Neural cell (in vitro differentiated cells): ENCODE measurements around the gene ACSS3. TPM values are rescaled to one million over a fixed set of nuclear protein-coding genes. Genes with fewer than 3 reads are reported as not detected.

Experiments
- H2AFZ ChIP-seq: fragments of 200-600, 300-800 bp; sonication (generic), shearing (Covaris generic); 2 replicates; pipeline ENCODE4 v1.6.0; 2014; ENCODE audit warnings: low read depth, mild to moderate bottlenecking, antibody characterized with exemption, low read length, moderate library complexity
- H3F3A ChIP-seq: fragments of 200-600 bp; shearing (Covaris generic); 2 replicates; pipeline ENCODE4 v1.6.1; 2016; ENCODE audit warnings: mild to moderate bottlenecking, moderate library complexity, mixed read lengths, antibody characterized with exemption, low read length; ENCODE audit not compliant: insufficient read depth, poor library complexity, severe bottlenecking
- H3K27ac ChIP-seq: fragments of 200-600, 300-800 bp; sonication (generic), shearing (Covaris generic); 2 replicates; pipeline ENCODE4 v1.5.1; 2014; ENCODE audit warnings: mild to moderate bottlenecking, low read length, moderate library complexity
- H3K27me3 ChIP-seq: fragments of 300-800, 200-600 bp; sonication (generic), shearing (Covaris generic); 2 replicates; pipeline ENCODE4 v1.6.0; 2014; ENCODE audit warnings: mild to moderate bottlenecking, low read depth, low read length, moderate library complexity; ENCODE audit not compliant: insufficient read depth
- H3K36me3 ChIP-seq: fragments of 300-800, 200-600 bp; sonication (generic), shearing (Covaris generic); 2 replicates; pipeline ENCODE4 v1.5.1; 2014; ENCODE audit warnings: mild to moderate bottlenecking, antibody characterized with exemption, low read length, moderate library complexity; ENCODE audit not compliant: insufficient read depth
- H3K4me2 ChIP-seq: fragments of 300-800, 200-600 bp; sonication (generic), shearing (Covaris generic); 2 replicates; pipeline ENCODE4 v1.6.0; 2014; ENCODE audit warnings: mild to moderate bottlenecking, low read length
- H3K4me3 ChIP-seq: fragments of 300-800, 200-600 bp; sonication (generic), shearing (Covaris generic); 2 replicates; pipeline ENCODE4 v1.5.1; 2014; ENCODE audit warnings: mild to moderate bottlenecking, low read length, moderate library complexity
- H3K79me2 ChIP-seq: fragments of 200-600 bp; shearing (Covaris generic); replicated peaks from 2 replicates; pipeline ENCODE4 v1.6.0; 2014; ENCODE audit warnings: mild to moderate bottlenecking, low read length, moderate library complexity; ENCODE audit not compliant: insufficient read depth
- H3K9ac ChIP-seq: fragments of 300-800, 200-600 bp; sonication (generic), shearing (Covaris generic); 2 replicates; pipeline ENCODE4 v1.6.1; 2016; ENCODE audit warnings: mild to moderate bottlenecking, low read length, mixed read lengths
- H3K9me2 ChIP-seq: fragments of 200-600 bp; shearing (Covaris generic); 2 replicates; pipeline ENCODE4 v1.6.1; 2016; ENCODE audit warnings: mild to moderate bottlenecking, low read length, mixed read lengths; ENCODE audit not compliant: insufficient read depth
- H3K9me3 ChIP-seq: fragments of 200-600, 300-800 bp; sonication (generic), shearing (Covaris generic); 2 replicates; pipeline ENCODE4 v1.6.1; 2016; ENCODE audit warnings: mild to moderate bottlenecking, mixed run types, low read length, moderate library complexity, mixed read lengths
- H4K20me1 ChIP-seq: fragments of 200-600 bp; shearing (Covaris generic); 2 replicates; pipeline ENCODE4 v1.6.1; 2016; ENCODE audit warnings: mild to moderate bottlenecking, mixed run types; ENCODE audit not compliant: insufficient read depth
- EP300 ChIP-seq: fragments of 450-650 bp; conservative IDR thresholded peaks from 2 replicates; pipeline ENCODE4 v1.6.1; 2014; ENCODE audit warnings: antibody characterized with exemption, mild to moderate bottlenecking, moderate library complexity; ENCODE audit not compliant: poor library complexity, severe bottlenecking
- MXI1 ChIP-seq: fragments of 450-650 bp; conservative IDR thresholded peaks from 2 replicates; pipeline ENCODE4 v1.6.1; 2014; ENCODE audit warnings: antibody characterized with exemption, mild to moderate bottlenecking; ENCODE audit not compliant: poor library complexity, severe bottlenecking
- POLR2AphosphoS5 ChIP-seq: IDR thresholded peaks from 2 replicates; pipeline ENCODE4 v1.6.1; 2012
- RAD21 ChIP-seq: fragments of 450-650 bp; conservative IDR thresholded peaks from 2 replicates; pipeline ENCODE4 v1.6.1; 2014; ENCODE audit warnings: antibody characterized with exemption, mild to moderate bottlenecking, moderate library complexity
- REST ChIP-seq: IDR thresholded peaks from 2 replicates; pipeline ENCODE4 v1.6.1; 2012; ENCODE audit warnings: borderline replicate concordance
- TAF1 ChIP-seq: IDR thresholded peaks from 2 replicates; pipeline ENCODE4 v1.6.1; 2012; ENCODE audit warnings: low read depth
- polyA plus RNA-seq: library from polyadenylated mRNA; depleted of rRNA; stranded (reverse); fragments of >200 nt; gene quantifications from 2 replicates; pipeline ENCODE4 v1.2.3, GENCODE V29; 2014
- TF ChIP-seq, protein P1 (sequence below): fragments of 450-650 bp; IDR thresholded peaks from 2 replicates; pipeline ENCODE4 v1.5.1; 2014; ENCODE audit warnings: antibody characterized with exemption, mild to moderate bottlenecking, moderate library complexity; ENCODE audit not compliant: poor library complexity, severe bottlenecking

ACSS3 gene
- polyA plus RNA-seq, 1 donor from 2014 or later = 0.31 TPM

DNA sequence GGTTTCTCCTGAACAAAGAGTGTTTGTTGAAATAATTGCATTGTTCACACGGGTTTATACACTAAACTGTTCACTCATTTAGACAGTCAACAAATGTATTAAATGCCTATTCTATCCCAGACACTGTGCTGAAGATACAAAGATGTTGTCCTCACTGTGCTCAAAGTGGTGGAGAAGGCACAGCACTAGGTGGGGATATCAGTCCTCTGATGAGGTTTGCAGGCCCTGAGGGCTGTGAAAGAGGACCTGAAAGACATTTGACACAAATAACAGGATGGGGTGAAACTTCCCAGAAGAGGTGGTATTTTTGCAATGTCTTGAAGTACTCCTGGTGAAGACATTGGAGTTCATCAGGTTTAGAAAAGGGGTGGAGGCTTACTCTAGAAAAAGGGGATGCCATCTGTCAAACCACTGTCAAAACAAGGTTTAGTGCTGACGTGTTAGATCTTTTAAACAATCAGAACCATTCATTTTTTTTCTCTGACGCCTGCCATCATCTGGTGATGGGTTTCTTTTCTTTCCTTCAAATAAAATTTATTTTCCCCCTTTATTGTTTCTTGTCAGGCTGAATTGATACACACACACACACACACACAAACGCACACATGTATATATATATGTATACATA, 69.5 kb downstream of the ACSS3 start:
- no peaks in the 10 kb centered on the region for H3K79me2 ChIP-seq
- no peaks in the 10 kb centered on the region for H3K9me2 ChIP-seq
- no peaks in the 10 kb centered on the region for H3K9me3 ChIP-seq
- H3K9ac ChIP-seq = no peak overlapping the region
- no peaks in the 10 kb centered on the region for H3K27me3 ChIP-seq
- H3K36me3 ChIP-seq = no peaks in the 10 kb centered on the region
- TF ChIP-seq TAF1 = no peak
- peak; percentile 79 for TF ChIP-seq EP300
- no peak for TF ChIP-seq MXI1
- TF ChIP-seq RAD21 = no peak
- no peak for TF ChIP-seq REST
- TF ChIP-seq, protein P1, sequence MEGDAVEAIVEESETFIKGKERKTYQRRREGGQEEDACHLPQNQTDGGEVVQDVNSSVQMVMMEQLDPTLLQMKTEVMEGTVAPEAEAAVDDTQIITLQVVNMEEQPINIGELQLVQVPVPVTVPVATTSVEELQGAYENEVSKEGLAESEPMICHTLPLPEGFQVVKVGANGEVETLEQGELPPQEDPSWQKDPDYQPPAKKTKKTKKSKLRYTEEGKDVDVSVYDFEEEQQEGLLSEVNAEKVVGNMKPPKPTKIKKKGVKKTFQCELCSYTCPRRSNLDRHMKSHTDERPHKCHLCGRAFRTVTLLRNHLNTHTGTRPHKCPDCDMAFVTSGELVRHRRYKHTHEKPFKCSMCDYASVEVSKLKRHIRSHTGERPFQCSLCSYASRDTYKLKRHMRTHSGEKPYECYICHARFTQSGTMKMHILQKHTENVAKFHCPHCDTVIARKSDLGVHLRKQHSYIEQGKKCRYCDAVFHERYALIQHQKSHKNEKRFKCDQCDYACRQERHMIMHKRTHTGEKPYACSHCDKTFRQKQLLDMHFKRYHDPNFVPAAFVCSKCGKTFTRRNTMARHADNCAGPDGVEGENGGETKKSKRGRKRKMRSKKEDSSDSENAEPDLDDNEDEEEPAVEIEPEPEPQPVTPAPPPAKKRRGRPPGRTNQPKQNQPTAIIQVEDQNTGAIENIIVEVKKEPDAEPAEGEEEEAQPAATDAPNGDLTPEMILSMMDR = peak; percentile 8
- TF ChIP-seq POLR2AphosphoS5 = peak; percentile 65
- H3K27ac ChIP-seq = no peak overlapping the region
- no peak overlapping the region for H3K4me3 ChIP-seq
- no peaks in the 10 kb centered on the region for H4K20me1 ChIP-seq
- no peak overlapping the region for H3K4me2 ChIP-seq
- no peak overlapping the region for H2AFZ ChIP-seq
- no peaks in the 10 kb centered on the region for H3F3A ChIP-seq

- H3K9ac ChIP-seq = no peak overlapping the region
- no peaks in the 10 kb centered on the region for H3K9me3 ChIP-seq
- TF ChIP-seq, protein P1 = no peak
- TF ChIP-seq POLR2AphosphoS5 = peak; percentile 59
- no peak overlapping the region for H3K4me3 ChIP-seq
- H3K9me2 ChIP-seq = no peaks in the 10 kb centered on the region
- no peaks in the 10 kb centered on the region for H3K36me3 ChIP-seq
- no peak overlapping the region for H2AFZ ChIP-seq
- H3K27me3 ChIP-seq = no peaks in the 10 kb centered on the region
- no peak overlapping the region for H3K4me2 ChIP-seq
- H3K79me2 ChIP-seq = no peaks in the 10 kb centered on the region
- no peaks in the 10 kb centered on the region for H4K20me1 ChIP-seq
- no peak overlapping the region for H3K27ac ChIP-seq
- no peaks in the 10 kb centered on the region for H3F3A ChIP-seq
Observed at GRCh38 chr12:81150382-81150781, 72.5 kb downstream of the ACSS3 start.
